Lung microvascular endothelial cell (primary cell): ENCODE measurements around the gene STPG2. TPM values are rescaled to one million over a fixed set of nuclear protein-coding genes. Genes with fewer than 3 reads are reported as not detected.
"Not testable (repeated sequence)": the region's sequence is repeated elsewhere in the genome, so short reads cannot be mapped to it uniquely, and the experiment has no call there.

Experiments used
- DNase-seq, 2 donors: peaks; one replicate each; pipeline versions ENCODE4 v3.0.0 to v3.0.0-alpha.2; 2010; ENCODE audit warnings: low read depth in 2 of 2
- total RNA-seq: library from RNA; depleted of rRNA; stranded (reverse); fragments of >200 nt; gene quantifications from 2 replicates; pipeline ENCODE4 v1.2.1, GENCODE V29; 2014

The STPG2 gene
- total RNA-seq, 1 donor from 2014 or later = under 0.01 TPM

DNA sequence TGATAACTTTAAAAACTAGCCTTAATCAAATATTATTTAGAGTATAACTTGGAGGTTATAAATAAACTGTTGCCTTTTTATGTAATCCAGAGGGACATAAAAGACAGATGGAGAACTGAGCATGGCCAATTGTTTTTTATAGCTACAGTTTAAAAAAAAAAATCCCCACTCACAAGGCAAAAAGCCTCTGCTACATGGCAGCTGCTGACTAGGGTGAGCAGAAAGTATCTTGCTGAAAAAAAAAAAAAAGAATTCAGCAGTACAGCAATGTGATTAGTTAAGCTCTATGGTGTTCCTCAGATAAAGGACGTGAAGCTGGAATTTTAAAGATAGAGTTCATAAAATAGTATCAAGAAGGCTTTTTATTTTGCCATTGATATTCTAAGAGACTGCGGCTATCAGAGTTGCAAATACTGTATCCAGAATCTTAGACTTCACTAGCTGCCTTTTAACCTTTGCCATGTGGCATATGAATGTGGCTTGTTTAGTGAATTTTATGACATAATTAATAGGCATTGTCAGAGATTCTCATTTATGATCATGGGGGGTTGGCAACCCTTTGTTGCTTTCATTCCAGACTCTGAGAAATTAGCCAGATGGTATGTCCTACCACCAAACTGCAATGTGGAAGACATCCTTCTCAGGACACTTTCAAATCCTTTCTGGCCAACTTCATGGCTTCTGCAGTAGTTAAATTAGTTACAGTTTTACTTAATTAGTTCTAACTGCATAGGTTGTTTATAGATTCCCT is 498.0 kb downstream of the STPG2 start:
- no peak for DNase-seq

DNA sequence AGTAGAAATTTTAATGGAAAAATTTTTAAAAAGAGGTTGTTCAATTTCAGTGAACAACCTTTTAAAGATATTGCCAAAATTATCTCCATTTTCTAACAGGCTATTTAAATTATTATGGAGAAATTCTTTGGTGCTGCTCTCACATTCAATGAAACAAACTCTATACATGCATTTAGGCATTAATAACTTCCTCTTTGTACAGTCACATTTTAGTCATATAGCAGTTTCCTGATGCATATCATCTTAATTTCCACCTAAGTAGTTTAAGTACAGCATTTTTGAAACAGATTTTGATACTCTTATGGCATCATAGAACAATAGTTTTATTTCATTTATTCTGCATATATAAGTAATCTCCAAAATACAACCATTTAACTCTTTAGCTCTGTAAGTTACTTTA is 500.1 kb downstream of the STPG2 start:
- DNase-seq = no peak

DNA sequence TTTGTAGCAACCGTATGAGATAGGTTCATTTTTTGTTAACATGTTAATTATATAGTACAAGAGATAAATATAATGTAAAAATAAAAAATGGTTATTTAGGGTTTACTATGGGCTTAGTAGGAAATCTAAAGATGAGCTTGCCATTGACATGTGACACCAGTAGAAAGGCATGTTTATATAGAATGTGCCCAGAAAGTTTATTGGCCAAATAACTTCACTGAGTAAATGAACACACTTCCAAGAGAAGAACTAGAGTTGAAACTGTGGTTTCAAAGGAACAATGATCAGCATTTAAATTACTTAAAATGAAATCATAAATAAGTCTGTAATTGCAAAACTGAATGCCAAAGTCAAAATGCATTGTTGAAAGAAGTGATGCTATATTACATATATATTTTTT is 503.3 kb downstream of the STPG2 start:
- DNase-seq = no peak

DNA sequence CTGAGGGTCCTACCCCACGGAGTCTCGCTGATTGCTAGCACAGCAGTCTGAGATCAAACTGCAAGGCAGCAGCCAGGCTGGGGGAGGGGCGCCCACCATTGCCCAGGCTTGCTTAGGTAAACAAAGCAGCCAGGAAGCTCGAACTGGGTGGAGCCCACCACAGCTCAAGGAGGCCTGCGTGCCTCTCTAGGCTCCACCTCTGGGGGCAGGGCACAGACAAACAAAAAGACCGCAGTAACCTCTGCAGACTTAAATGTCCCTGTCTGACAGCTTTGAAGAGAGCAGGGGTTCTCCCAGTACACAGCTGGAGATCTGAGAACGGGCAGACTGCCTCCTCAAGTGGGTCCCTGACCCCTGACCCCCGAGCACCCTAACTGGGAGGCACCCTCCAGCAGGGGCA is 509.4 kb downstream of the STPG2 start:
- not testable (repeated sequence) for DNase-seq

DNA sequence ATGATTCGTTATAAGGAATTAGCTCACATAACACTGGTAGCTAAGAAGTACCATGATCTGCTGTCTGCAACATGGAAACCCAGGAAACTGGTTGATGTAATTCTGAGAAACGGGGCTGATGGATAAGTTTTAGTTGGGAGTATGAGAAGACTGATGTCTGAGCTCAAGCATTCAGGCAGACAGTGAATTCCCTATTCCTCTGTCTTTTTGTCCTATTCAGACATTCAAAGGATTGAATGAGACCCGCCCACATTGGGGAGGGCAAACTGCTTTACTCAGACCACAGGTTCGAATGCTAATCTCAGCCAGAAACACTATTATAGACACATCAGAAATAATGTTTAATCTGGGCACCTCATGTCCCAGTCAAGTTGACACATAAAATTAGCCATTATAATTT is 515.5 kb downstream of the STPG2 start:
- DNase-seq = no peak

DNA sequence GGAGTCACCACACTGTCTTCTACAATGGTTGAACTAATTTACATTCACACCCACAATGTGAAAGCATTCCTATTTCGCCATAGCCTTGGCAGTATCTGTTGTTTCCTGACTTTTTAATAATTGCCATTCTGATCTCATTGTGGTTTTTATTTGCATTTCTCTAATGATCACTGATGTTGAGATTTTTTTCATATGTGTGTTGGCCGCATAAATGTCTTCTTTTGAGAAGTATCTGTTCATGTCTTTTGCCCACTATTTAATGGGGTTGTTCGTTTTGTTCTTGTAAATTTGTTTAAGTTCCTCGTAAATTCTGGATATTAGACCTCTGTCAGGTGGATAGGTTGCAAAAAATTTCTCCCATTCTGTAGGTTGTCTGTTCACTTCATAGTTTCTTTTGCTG is 519.1 kb downstream of the STPG2 start:
- DNase-seq = no peak

DNA sequence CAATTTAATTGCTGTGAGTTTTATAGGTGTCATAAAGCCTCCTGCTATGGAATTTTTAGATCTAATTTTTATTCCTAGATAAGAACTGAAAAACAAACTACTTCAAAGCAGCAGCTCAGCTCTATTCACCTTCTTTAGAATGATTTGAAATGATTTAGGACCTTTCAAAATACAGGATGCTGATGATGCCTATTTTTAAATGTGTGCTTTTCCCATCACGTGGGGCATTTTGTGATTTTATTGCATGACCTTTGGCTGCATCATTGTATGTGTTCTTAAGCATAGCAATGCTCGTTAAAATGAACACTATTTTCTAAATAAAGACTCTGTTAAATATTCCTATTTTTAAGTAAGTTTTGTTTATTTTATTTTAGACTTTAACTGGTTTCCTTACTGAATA is 537.3 kb downstream of the STPG2 start:
- no peak for DNase-seq

DNA sequence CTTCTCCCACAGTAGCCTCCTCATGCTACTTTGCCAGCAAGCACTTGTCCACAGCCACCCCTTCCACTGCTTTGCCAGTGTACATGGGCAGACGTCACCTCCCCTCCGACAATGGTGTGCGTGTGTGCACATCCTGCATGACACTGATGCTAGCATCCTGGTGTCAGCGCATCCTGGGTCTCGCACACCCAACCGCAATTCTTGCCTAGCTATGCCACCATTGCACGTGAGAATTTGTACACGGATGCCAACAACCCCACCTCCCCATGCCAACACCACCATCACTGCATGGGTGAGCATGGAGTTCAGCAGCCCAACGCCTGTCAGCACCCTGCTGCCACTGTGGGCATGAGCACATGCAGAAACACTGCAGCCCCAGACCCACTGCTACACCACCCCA is 550.0 kb downstream of the STPG2 start:
- no peak for DNase-seq

DNA sequence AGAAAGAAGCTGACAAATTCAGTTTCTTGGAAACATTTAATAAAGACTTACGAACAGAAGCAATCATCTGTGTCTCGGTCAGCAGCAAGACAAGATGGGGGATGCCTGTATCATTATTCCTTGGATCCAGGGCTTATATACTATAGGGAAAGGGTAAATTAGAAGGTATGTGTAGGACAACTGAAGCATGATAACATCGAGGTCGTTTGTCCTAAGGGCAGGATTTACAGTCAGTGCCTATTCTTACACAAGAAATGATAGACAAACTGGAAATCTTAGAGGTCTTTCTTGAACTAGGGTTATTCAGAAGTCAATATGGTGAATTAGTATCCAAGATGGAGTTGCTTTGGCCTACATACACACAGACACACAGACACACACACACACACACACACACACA is 553.0 kb downstream of the STPG2 start:
- DNase-seq = no peak

DNA sequence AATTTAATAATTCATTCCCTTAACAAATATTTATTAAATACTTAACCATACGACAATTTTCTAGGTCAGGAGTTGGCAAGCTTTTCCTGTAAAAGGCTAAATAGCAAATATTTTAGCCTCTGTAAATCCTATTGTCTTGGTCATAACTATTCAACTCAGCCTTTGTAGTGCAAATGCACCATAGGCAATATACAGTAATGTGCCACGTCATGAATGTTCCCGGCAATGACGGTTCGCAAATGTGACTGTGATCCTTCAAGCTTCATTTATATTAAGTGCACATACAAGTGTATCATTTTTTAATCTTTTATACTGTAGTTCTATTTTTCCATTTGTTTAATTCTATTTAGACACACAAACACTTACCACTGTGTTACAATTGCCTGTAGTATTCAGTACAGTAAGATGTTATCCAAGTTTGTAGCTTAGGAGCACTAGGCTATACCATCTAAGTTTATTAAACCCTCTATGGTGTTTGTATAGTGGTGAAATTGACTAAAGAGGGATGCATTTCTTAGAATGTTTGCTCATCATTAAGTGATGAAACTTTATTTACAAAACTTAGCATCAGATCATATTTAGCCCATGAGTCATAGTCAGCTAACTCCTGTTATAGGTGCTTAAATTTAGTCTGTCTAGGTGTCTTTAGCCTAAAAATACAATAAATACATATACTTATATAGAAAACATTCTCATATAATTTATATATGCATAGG is 553.6 kb downstream of the STPG2 start:
- no peak for DNase-seq

DNA sequence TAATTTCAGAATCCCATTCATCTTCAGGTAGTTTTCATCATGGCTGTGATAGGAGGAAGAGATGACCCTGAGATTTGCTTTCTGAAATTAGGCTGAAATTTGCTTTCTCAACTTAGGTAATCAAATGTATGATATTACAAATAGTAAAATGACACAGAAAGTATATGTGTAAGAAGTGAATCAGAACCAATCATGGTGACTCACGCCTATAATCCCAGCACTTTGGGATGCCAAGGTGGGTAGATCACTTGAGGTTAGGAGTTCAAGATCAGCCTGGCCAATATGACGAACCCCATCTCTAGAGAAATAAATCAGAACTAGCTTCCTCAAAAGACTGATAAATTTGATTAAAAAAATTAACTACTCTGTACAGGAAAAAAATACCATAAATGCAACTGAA is 555.4 kb downstream of the STPG2 start:
- no peak for DNase-seq

DNA sequence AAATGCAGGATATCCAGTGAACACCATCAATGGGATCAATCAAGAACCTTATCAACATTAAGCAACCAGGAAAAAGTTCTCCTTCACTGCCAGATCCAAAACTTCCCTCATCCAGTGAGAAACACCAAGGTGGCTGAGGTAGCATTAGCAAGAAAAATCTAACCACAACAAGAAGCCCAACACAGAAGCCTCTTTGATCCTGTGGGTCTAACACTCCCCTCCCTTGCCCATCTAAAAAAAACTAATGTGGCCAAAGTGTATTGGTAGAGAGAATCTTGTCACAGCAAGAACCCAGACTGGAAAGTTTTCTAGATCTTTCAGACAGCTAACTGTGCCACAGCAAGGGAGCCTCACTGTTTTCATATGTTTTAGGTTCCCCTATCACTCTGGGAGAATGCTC is 558.0 kb downstream of the STPG2 start:
- DNase-seq = no peak

DNA sequence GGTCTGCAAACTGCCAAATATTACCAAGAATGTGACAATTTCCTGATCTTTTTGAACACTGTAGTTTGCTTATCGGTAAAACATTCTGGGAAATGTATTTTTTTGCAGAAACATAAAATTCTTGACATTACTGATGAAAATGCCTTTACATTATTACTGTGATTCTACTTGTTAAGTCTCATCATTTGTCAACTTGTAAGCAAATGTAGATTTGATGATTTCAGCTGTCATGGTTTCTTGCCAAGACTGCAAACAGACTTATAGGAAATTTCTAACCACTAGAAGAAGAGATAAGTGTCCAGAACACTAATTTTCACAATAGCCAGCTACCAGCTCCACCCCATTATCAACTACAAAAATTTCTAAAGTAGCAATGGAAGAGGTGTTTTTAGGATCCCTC is 560.4 kb downstream of the STPG2 start:
- no peak for DNase-seq

DNA sequence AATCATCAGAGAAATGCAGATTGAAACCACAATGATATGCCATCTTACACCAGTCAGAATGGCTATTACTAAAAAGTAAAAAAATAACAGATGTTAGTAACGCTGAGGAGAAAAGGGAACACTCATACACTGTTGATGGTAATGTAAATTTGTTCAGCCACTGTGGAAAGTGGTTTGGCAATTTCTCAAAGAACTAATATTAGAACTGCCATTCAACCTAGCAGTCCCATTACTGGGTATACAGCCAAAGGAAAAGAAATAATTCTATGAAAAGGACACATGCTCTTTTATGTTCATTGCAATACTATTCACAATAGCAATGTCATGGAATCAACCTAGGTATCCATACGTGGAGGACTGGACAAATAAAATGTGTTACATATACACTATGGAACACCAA is 566.3 kb downstream of the STPG2 start:
- no peak for DNase-seq

DNA sequence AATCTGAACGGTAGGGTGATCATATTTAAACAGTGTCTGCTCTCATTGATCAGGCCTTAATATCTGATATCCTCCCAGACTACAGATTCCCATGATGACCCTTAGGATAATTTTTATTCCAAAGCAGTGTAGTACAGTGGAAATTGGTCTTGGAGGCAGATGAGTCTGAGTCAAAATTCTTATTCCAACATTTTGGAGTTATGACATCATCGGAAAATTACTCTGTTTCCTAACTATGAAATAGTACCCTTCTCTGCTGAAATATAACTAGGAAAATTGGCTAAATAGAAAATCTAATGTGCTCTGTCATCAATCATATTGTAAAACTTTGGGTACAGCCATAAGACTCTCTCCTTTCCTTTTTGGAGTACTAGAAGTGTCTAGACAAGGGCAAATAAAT is 583.3 kb downstream of the STPG2 start:
- no peak for DNase-seq

DNA sequence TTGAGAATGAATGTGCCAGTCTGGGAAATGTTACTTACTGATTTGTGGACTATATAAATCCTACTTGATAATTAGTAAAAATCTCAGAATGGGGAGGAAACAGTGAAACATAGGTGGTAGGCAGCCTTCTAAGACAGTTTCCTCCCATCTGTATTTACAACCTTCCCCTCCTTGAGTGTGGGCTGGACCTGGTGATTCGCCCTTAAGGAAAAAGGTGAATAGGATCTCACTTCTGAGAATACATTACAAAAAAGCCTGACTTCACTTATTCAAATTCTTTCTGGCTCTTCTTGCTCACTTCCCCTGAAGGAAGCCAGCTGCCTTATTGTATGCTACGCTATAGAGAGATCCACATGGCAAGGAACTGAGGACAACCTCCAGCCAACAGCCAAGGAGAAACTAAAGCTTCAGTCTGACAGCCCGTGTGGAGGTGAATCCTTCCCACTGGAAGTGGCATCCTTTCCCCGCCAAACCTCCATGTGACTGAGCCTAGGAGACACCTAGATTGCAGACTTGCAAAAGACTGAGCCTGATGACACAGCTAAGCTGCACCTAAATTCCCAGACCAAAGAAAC is 585.0 kb downstream of the STPG2 start:
- DNase-seq = no peak

DNA sequence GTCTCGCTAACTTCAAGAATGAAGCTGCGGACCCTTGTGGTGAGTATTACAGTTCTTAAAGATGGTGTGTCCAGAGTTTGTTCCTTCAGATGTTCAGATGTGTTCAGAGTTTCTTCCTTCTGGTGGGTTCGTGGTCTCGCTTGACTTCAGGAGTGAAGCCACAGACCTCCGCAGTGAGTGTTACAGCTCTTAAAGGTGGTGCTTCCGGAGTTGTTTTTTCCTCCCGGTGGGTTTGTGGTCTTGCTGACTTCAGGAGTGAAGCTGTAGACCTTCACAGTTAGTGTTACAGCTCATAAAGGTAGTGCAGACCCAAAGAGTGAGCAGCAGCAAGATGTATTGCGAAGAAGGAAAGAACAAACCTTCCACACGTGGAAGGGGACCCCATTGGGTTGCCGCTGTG is 592.6 kb downstream of the STPG2 start:
- DNase-seq = not testable (repeated sequence)

DNA sequence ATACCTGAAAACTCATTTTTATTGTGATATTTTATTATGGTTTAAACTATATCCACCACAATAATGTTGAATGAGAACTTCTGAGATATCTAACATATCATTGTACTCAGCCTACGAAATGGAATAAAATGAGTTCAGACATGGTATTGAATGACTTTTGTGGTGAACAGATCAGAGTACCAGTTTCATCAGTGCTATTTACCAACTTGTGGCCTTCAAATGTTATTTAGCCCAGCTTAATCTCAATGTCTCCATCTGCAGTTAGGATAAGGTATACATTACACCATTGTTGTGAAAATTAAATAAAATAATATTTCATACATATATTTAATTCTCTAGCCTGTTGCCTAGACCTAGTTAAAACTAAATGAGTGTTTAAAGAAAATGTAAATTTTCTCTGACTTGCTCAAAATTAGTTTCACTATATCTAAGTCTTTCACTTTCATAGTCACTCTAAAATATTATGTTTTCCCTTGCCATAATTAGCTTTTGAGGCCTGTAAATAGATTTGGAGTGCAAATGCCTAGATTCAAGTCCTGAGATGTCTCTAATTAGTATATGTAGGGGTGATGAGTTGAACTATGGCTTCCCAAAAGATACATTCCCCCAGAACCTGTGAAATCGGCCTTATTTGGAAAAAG is 594.2 kb downstream of the STPG2 start:
- no peak for DNase-seq

DNA sequence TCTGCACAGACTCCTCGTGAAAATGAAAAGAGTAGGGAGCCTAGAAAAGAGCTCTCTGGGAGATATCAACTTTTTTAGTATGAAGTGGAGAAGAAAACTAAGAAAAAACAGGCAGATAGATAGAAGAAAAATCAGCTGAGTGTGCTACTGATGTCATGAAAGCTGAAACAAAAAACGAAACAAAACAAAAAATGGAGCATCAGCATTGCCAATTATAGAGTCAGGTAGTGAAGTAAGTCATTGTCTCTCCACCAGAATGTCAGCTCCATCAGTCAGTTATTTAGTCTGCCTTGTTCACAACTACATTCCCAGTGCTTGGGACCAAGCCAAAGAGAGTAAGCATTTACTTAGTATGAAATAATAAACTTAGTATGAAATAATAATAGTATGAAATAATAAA is 595.1 kb downstream of the STPG2 start:
- DNase-seq = no peak

DNA sequence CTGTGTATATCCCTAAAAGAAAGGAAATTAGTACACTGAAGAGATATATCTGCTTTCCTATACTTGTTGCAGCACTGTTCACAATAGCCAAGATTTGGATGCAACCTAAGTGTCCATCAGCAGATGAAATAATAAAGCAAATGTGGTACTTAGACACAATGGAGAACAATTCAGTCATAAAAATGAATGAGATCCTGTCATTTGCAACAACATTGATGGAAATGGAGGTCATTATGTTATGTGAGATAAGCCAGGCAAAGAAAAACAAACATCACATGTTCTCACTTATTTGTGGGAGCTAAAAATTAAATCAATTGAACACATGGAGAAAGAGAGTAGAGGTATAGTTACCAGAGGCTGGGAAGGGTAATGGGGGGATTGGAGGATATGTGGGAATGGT is 611.9 kb downstream of the STPG2 start:
- DNase-seq = no peak

DNA sequence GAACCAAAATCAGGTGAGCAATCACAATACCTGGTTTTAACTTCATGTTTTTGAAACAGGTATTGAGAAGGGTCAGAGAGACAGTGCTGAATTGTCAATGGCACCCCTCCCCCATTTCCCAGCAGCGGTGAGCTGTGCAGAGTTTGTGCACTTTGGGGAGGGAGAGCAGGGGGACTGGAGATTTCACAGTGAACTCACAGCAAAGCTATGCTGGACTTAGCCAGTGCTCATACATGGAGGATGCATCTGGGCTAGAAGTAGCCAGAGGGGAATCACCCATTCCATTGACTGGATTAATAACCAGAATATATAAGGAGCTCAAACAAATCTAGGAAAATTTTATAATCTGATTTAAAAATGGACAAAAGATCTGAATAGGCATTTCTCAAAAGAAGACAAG is 612.6 kb downstream of the STPG2 start:
- no peak for DNase-seq

DNA sequence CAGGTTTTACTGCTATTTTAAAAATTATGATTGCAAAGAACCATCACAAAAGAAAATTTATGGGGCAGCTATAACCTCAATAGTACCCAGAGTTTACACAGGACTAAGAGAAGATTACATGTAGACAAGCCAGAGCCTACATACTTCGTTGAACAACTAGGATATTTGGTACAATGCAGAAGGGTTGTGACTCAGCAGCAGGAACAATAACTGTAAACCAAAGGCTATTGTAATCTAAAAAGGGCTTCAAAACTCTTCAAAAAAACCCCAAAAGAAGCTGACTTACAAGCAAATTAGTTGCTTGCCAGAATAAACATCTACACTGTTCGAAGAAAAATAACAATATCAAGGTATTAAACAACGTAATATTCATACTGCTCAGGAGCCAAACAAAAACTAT is 618.0 kb downstream of the STPG2 start:
- DNase-seq = no peak

DNA sequence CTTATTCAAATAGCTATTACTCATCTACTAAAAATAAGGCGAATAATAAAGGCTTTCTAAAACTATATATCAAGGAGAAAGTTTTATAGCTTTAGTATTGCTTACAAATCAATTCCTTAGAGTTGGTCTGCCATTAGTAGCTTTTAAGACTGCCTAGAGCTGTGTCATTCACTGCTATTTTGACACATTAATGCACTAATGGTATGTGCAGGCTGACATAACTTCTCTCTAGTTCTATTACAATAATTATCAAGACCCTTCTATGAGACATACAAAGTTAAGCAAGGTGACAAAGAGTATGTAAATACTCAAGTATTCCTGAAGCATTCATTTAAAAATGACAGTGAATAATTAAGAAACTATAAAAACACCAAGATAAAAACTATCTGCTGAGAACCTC is 625.3 kb downstream of the STPG2 start:
- no peak for DNase-seq
